Vagina (tissue), 2 donors: ENCODE data around the gene VN1R4.
"Not testable (repeated sequence)": the region's sequence is repeated elsewhere in the genome, so short reads cannot be mapped to it uniquely, and the experiment has no call there.

Experiments used
- POLR2A ChIP-seq, 2 donors: fragments of 450-650 bp; IDR thresholded peaks; one replicate each; pipeline ENCODE4 v1.6.1; 2017; ENCODE audit warnings: antibody characterized with exemption in 2 of 2, mild to moderate bottlenecking in 2 of 2, moderate library complexity in 2 of 2
- TF ChIP-seq, protein P1 (sequence below), 3 experiments: fragments of 450-650 bp in 2 of 3; fragments of 200-600 bp in 1 of 3; sonication (generic) in 1 of 3; IDR thresholded peaks; one replicate each; pipeline ENCODE4 v1.5.1; 2017 to 2019; ENCODE audit warnings: antibody characterized with exemption in 3 of 3, mild to moderate bottlenecking in 2 of 3, moderate library complexity in 2 of 3

DNA sequence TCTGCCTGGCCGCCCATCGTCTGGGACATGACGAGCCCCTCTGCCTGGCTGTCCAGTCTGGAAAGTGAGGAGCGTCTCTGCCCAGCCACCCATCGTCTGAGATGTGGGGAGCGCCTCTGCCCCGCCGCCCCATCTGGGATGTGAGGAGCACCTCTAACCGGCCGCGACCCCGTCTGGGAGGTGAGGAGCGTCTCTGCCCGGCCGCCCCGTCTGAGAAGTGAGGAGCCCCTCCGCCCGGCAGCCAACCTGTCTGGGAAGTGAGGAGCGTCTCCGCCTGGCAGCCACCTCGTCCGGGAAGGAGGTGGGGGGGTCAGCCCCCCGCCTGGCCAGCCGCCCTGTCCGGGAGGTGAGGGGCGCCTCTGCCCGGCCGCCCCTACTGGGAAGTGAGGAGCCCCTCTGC, 44.8 kb downstream of the VN1R4 start:
- TF ChIP-seq, protein P1, sequence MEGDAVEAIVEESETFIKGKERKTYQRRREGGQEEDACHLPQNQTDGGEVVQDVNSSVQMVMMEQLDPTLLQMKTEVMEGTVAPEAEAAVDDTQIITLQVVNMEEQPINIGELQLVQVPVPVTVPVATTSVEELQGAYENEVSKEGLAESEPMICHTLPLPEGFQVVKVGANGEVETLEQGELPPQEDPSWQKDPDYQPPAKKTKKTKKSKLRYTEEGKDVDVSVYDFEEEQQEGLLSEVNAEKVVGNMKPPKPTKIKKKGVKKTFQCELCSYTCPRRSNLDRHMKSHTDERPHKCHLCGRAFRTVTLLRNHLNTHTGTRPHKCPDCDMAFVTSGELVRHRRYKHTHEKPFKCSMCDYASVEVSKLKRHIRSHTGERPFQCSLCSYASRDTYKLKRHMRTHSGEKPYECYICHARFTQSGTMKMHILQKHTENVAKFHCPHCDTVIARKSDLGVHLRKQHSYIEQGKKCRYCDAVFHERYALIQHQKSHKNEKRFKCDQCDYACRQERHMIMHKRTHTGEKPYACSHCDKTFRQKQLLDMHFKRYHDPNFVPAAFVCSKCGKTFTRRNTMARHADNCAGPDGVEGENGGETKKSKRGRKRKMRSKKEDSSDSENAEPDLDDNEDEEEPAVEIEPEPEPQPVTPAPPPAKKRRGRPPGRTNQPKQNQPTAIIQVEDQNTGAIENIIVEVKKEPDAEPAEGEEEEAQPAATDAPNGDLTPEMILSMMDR (IDR thresholded peaks at IDR 0.05): not testable (repeated sequence)
- TF ChIP-seq POLR2A (IDR thresholded peaks at IDR 0.05): not testable (repeated sequence)
